ENCODE data around the gene FAM163B.

FAM163B gene

GRCh38 chr9:133528001-133528875 lies 81.0 kb downstream of the FAM163B start:
- Histone ChIP-seq H3K9me3 (ENCODE audit: control insufficient read depth, insufficient read depth, low read length) (no peaks in the 10 kb centered on the region), H3K36me3 (ENCODE audit: control insufficient read depth, insufficient read depth, low read length) (no peaks in the 10 kb centered on the region), H3K4me3 (ENCODE audit: low read length) (no peak overlapping the region), H3K27ac (ENCODE audit: low read length) (no peak overlapping the region), H3K4me1 (ENCODE audit: control insufficient read depth, insufficient read depth, low read length) (peaks cover 10% of the 10 kb centered on the region), H3K27me3 (ENCODE audit: control insufficient read depth, insufficient read depth, low read length) (no peaks in the 10 kb centered on the region)
- no peak for DNase-seq (ENCODE audit: low read depth, low spot score)
- no CpG with 5 or more reads among the region's 22 CpGs for WGBS (ENCODE audit: insufficient coverage, insufficient read length)

DNA sequence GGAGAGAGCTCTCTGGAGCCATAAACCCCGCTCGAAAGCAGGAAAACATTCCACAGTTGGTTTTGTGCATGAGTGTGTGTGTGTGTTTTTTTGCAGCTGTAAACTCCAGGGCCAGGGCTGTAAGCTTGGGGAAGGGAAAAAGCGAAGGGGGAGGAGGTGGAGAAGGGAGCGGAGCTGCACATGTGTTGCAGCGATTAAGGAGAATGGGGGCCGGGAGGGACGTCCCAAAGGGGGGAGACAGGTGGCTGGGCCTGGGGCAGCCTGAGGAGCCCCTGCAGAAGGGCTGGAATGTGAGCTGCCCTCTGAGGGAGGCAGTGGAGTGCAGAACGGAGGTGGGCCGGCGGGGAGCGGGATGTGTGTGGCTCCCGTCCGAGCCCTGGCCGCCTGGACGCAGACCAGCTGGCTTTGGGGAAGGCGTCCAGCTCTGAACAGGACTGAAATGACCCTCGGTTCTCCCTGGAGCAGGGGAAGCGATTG lies 81.7 kb downstream of the FAM163B start:
- no peak overlapping the region for H3K4me3 ChIP-seq (ENCODE audit: low read length)
- H3K27ac ChIP-seq (ENCODE audit: low read length): no peak overlapping the region
- peaks cover 10% of the 10 kb centered on the region for H3K4me1 ChIP-seq (ENCODE audit: control insufficient read depth, insufficient read depth, low read length)
- no peak for DNase-seq (ENCODE audit: low read depth, low spot score)
- no peaks in the 10 kb centered on the region for H3K36me3 ChIP-seq (ENCODE audit: control insufficient read depth, insufficient read depth, low read length)
- H3K27me3 ChIP-seq (ENCODE audit: control insufficient read depth, insufficient read depth, low read length): no peaks in the 10 kb centered on the region
- H3K9me3 ChIP-seq (ENCODE audit: control insufficient read depth, insufficient read depth, low read length): no peaks in the 10 kb centered on the region
- WGBS (ENCODE audit: insufficient coverage, insufficient read length): no CpG with 5 or more reads among the region's 18 CpGs
